ENCODE results near the gene ANAPC2. TPM values are rescaled to one million over a fixed set of nuclear protein-coding genes. Genes with fewer than 3 reads are reported as not detected.
A peak's percentile ranks its signal among the peaks of the same experiment; 100 is the strongest.

Gene ANAPC2
- total RNA-seq, 3 donors from 2014 or later (not counting 1 experiment from before 2014, with no cell fraction given) = 146 to 172 (median 171) TPM

- H3K9me3 Mint-ChIP-seq = no peaks in the 10 kb centered on the region
- no peaks in the 10 kb centered on the region for H3K9me3 ChIP-seq (ENCODE audit: control insufficient read depth, insufficient read depth, low read length)
- H3K27me3 Mint-ChIP-seq (ENCODE audit: low read depth in 2 of 2) = peaks cover 0 to 6% of the 10 kb centered on the region in 2 donors
- no peak for ATAC-seq
- no peak overlapping the region for H3K4me3 Mint-ChIP-seq
- H3K27ac ChIP-seq (ENCODE audit: low read length) = no peak overlapping the region
- no peak for DNase-seq
- peaks cover 0 to 17% of the 10 kb centered on the region in 2 donors for H3K4me1 Mint-ChIP-seq
- H3K27me3 ChIP-seq (ENCODE audit: control insufficient read depth, insufficient read depth, low read length) = no peaks in the 10 kb centered on the region
- peaks cover 54% of the 10 kb centered on the region for H3K4me1 ChIP-seq (ENCODE audit: control insufficient read depth, insufficient read depth, low read length)
- WGBS (ENCODE audit: insufficient coverage) = 69% methylated on average over 35 of the region's 35 CpGs
- TF ChIP-seq, protein P1, sequence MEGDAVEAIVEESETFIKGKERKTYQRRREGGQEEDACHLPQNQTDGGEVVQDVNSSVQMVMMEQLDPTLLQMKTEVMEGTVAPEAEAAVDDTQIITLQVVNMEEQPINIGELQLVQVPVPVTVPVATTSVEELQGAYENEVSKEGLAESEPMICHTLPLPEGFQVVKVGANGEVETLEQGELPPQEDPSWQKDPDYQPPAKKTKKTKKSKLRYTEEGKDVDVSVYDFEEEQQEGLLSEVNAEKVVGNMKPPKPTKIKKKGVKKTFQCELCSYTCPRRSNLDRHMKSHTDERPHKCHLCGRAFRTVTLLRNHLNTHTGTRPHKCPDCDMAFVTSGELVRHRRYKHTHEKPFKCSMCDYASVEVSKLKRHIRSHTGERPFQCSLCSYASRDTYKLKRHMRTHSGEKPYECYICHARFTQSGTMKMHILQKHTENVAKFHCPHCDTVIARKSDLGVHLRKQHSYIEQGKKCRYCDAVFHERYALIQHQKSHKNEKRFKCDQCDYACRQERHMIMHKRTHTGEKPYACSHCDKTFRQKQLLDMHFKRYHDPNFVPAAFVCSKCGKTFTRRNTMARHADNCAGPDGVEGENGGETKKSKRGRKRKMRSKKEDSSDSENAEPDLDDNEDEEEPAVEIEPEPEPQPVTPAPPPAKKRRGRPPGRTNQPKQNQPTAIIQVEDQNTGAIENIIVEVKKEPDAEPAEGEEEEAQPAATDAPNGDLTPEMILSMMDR (IDR thresholded peaks at IDR 0.05) = no peak
- H3K27ac Mint-ChIP-seq = no peak overlapping the region
- no peaks in the 10 kb centered on the region for H3K36me3 ChIP-seq (ENCODE audit: control insufficient read depth, insufficient read depth, low read length)
- intact Hi-C loops (cut with micrococcal nuclease) = no loop called here
- no peaks in the 10 kb centered on the region for H3K36me3 Mint-ChIP-seq
- H3K4me3 ChIP-seq (ENCODE audit: low read length) = no peak overlapping the region
Measured at GRCh38 chr9:137235424-137236237, 47.3 kb upstream of the ANAPC2 start.

DNA sequence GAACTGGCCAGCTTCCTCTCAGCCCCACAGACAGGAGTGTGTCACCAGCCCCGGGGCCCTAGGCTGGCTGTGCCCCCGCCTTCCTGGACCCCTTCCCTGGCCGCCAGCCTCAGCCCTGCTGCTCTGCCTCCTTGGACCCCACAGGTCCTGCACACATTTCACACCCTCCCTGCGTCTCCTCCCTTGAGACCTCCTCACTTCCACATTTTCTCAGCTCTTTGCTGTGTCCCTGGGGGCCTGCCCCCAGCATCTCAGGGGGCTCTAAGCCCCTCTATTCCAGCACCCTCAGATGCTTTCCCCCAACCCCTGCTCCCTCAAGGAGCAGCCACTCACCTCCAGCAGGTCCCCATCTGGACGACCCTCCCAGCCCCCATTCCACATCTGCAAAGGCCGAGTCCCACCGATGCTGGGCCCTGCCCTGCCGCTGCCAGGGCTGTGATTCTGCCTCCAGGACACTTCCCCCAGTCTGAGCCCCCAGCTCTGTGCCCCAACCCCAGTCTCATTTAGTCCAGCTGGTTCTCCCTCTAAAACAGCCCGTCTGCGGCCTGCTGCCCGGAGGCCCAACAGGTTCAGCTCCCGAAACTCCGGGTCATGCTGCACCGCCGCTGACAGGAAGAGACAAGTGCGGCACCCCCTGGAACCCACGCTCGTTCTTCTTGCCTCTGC is 46.5 kb upstream of the ANAPC2 start:
- Histone ChIP-seq H3K4me3 (ENCODE audit: low read length) (no peak overlapping the region), H3K4me1 (ENCODE audit: control insufficient read depth, insufficient read depth, low read length) (peaks cover 51% of the 10 kb centered on the region), H3K27ac (ENCODE audit: low read length) (no peak overlapping the region), H3K27me3 (ENCODE audit: control insufficient read depth, insufficient read depth, low read length) (no peaks in the 10 kb centered on the region), H3K9me3 (ENCODE audit: control insufficient read depth, insufficient read depth, low read length) (no peaks in the 10 kb centered on the region), H3K36me3 (ENCODE audit: control insufficient read depth, insufficient read depth, low read length) (no peaks in the 10 kb centered on the region)
- Mint-ChIP-seq H3K27ac (peak overlapping the region in 1 of 2 donors; percentile 73), H3K9me3 (no peaks in the 10 kb centered on the region), H3K36me3 (no peaks in the 10 kb centered on the region), H3K27me3 (ENCODE audit: low read depth in 2 of 2) (peaks cover 0 to 6% of the 10 kb centered on the region in 2 donors), H3K4me3 (no peak overlapping the region), H3K4me1 (peaks cover 0 to 16% of the 10 kb centered on the region in 2 donors)
- TF ChIP-seq, protein P1 (IDR thresholded peaks at IDR 0.05) = no peak
- intact Hi-C loops (cut with micrococcal nuclease) = no loop called here
- WGBS (ENCODE audit: insufficient coverage) = 75% methylated on average over 17 of the region's 18 CpGs
- ATAC-seq (no peak), DNase-seq (no peak)

- Mint-ChIP-seq H3K4me1 (peaks cover 0 to 16% of the 10 kb centered on the region in 2 donors), H3K36me3 (no peaks in the 10 kb centered on the region), H3K27ac (no peak overlapping the region), H3K27me3 (ENCODE audit: low read depth in 2 of 2) (peaks cover 0 to 6% of the 10 kb centered on the region in 2 donors), H3K4me3 (no peak overlapping the region), H3K9me3 (no peaks in the 10 kb centered on the region)
- Histone ChIP-seq H3K4me3 (ENCODE audit: low read length) (no peak overlapping the region), H3K27me3 (ENCODE audit: control insufficient read depth, insufficient read depth, low read length) (no peaks in the 10 kb centered on the region), H3K27ac (ENCODE audit: low read length) (no peak overlapping the region), H3K9me3 (ENCODE audit: control insufficient read depth, insufficient read depth, low read length) (no peaks in the 10 kb centered on the region), H3K36me3 (ENCODE audit: control insufficient read depth, insufficient read depth, low read length) (no peaks in the 10 kb centered on the region), H3K4me1 (ENCODE audit: control insufficient read depth, insufficient read depth, low read length) (peaks cover 44% of the 10 kb centered on the region)
- intact Hi-C loops (cut with micrococcal nuclease) = no loop called here
- TF ChIP-seq, protein P1 (IDR thresholded peaks at IDR 0.05) = no peak
- WGBS (ENCODE audit: insufficient coverage) = 78% methylated on average over 39 of the region's 40 CpGs
- DNase-seq (no peak), ATAC-seq (no peak)
Measured at GRCh38 chr9:137234055-137234697, 45.8 kb upstream of the ANAPC2 start.

Measured in natural killer cell (primary cell).